ENCODE measurements around the gene SEZ6L.

Gene SEZ6L

GRCh38 chr22:26169315-26170111, at the start of gene SEZ6L:
Gene SEZ6L, plus strand, starts transcription at chr22:26169462. Its CDS starts 208 bp downstream, at chr22:26169670.
- Histone ChIP-seq H3K27me3 (ENCODE audit: insufficient read depth, low read length, poor library complexity) (no peaks in the 10 kb centered on the region), H3K9ac (ENCODE audit: low read depth, low read length) (no peak within 1 kb of the TSS), H4K20me1 (ENCODE audit: insufficient read depth, low read length) (no peaks in the 10 kb centered on the region; the same call in 1 of the 2 replicates), H3K4me2 (ENCODE audit: insufficient read depth, low read length) (no peak within 1 kb of the TSS), H3K9me3 (ENCODE audit: insufficient read depth, low read length, severe bottlenecking) (no peaks in the 10 kb centered on the region), H3K36me3 (ENCODE audit: insufficient read depth, low read length) (no peaks in the 10 kb centered on the region), H3K4me1 (ENCODE audit: insufficient read depth, low read length) (no peaks in the 10 kb centered on the region), H3K27ac (ENCODE audit: low read length) (no peak within 1 kb of the TSS), H3K79me2 (ENCODE audit: insufficient read depth, low read length) (no peaks in the 10 kb centered on the region), H2AFZ (ENCODE audit: low read depth, low read length) (no peak within 1 kb of the TSS), H3K4me3 (ENCODE audit: low read depth in 1 of 2, low read length in 2 of 2) (no peak within 1 kb of the TSS)
- no peak for DNase-seq
- ATAC-seq (ENCODE audit: insufficient read depth, low read depth): no peak
- TF ChIP-seq EZH2 (IDR thresholded peaks at IDR 0.05; ENCODE audit: borderline replicate concordance, low read depth, low read length, severe bottlenecking): no peak
- TF ChIP-seq, protein P1, sequence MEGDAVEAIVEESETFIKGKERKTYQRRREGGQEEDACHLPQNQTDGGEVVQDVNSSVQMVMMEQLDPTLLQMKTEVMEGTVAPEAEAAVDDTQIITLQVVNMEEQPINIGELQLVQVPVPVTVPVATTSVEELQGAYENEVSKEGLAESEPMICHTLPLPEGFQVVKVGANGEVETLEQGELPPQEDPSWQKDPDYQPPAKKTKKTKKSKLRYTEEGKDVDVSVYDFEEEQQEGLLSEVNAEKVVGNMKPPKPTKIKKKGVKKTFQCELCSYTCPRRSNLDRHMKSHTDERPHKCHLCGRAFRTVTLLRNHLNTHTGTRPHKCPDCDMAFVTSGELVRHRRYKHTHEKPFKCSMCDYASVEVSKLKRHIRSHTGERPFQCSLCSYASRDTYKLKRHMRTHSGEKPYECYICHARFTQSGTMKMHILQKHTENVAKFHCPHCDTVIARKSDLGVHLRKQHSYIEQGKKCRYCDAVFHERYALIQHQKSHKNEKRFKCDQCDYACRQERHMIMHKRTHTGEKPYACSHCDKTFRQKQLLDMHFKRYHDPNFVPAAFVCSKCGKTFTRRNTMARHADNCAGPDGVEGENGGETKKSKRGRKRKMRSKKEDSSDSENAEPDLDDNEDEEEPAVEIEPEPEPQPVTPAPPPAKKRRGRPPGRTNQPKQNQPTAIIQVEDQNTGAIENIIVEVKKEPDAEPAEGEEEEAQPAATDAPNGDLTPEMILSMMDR (IDR thresholded peaks at IDR 0.05; ENCODE audit: borderline replicate concordance, extremely low read depth, low read length, poor library complexity, severe bottlenecking): no peak

GRCh38 chr22:26122920-26123468, 46.3 kb upstream of the SEZ6L start:
- no peak for TF ChIP-seq EZH2 (IDR thresholded peaks at IDR 0.05; ENCODE audit: borderline replicate concordance, low read depth, low read length, severe bottlenecking)
- no peaks in the 10 kb centered on the region for H3K36me3 ChIP-seq (ENCODE audit: insufficient read depth, low read length)
- DNase-seq: no peak
- H2AFZ ChIP-seq (ENCODE audit: low read depth, low read length): no peak overlapping the region
- H3K79me2 ChIP-seq (ENCODE audit: insufficient read depth, low read length): no peaks in the 10 kb centered on the region
- H3K4me1 ChIP-seq (ENCODE audit: insufficient read depth, low read length): no peaks in the 10 kb centered on the region
- H3K4me2 ChIP-seq (ENCODE audit: insufficient read depth, low read length): no peak overlapping the region
- no peaks in the 10 kb centered on the region for H3K27me3 ChIP-seq (ENCODE audit: insufficient read depth, low read length, poor library complexity)
- no peak overlapping the region for H3K4me3 ChIP-seq (ENCODE audit: low read depth in 1 of 2, low read length in 2 of 2)
- no peak for ATAC-seq (ENCODE audit: insufficient read depth, low read depth)
- no peak overlapping the region for H3K9ac ChIP-seq (ENCODE audit: low read depth, low read length)
- 0 out of 2 replicates have a peak, but pooled peaks cover 3% of the 10 kb centered on the region for H4K20me1 ChIP-seq (ENCODE audit: insufficient read depth, low read length)
- no peak overlapping the region for H3K27ac ChIP-seq (ENCODE audit: low read length)
- H3K9me3 ChIP-seq (ENCODE audit: insufficient read depth, low read length, severe bottlenecking): no peaks in the 10 kb centered on the region

DNA sequence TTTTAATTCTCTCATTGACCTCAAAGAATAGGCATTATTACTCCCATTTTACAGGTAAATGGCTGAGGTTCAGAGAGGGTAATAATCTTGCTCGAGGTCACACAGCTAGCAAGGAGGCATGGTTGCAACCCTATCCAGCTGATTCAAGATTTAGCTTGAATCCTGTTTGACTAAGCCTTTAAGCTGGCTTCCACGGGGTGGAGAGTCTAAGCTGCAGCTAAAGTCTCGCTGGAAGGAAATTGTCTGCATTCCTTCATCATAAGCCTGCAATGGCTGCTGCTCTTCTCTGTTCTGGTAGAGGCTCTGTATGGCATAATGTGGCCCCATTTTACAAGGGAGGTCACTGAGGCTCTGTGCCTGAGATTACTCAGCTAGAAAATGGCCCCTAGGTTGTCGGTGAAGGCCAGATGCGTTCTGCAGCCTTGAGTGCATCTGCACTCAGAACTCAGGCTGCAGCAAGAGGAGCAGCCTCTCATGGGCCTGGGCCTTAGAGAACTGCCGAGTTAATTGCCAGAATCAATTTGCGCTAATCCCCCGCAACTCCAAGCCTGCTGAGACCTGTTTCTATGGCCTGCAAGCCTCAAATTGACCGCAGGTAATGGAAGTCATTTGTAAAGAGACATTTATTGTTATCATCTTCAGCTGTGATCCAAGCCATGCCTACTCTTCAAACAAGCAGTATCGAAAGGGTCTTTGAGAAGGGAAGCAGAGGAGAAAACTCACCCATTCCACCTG, 44.1 kb upstream of the SEZ6L start:
- no peaks in the 10 kb centered on the region for H3K4me1 ChIP-seq (ENCODE audit: insufficient read depth, low read length)
- ATAC-seq (ENCODE audit: insufficient read depth, low read depth): no peak

More for the DNA sequence above, 44.1 kb upstream of the SEZ6L start:
- no peak overlapping the region for H3K27ac ChIP-seq (ENCODE audit: low read length)
- H3K4me3 ChIP-seq (ENCODE audit: low read depth in 1 of 2, low read length in 2 of 2): no peak overlapping the region
- no peak overlapping the region for H2AFZ ChIP-seq (ENCODE audit: low read depth, low read length)
- no peaks in the 10 kb centered on the region for H3K9me3 ChIP-seq (ENCODE audit: insufficient read depth, low read length, severe bottlenecking)
- no peak overlapping the region for H3K4me2 ChIP-seq (ENCODE audit: insufficient read depth, low read length)
- no peaks in the 10 kb centered on the region for H3K79me2 ChIP-seq (ENCODE audit: insufficient read depth, low read length)
- H3K27me3 ChIP-seq (ENCODE audit: insufficient read depth, low read length, poor library complexity): peaks cover 3% of the 10 kb centered on the region
- no peak for TF ChIP-seq EZH2 (IDR thresholded peaks at IDR 0.05; ENCODE audit: borderline replicate concordance, low read depth, low read length, severe bottlenecking)
- TF ChIP-seq, protein P1 (IDR thresholded peaks at IDR 0.05; ENCODE audit: borderline replicate concordance, extremely low read depth, low read length, poor library complexity, severe bottlenecking): no peak
- H3K36me3 ChIP-seq (ENCODE audit: insufficient read depth, low read length): no peaks in the 10 kb centered on the region
- no peak overlapping the region for H3K9ac ChIP-seq (ENCODE audit: low read depth, low read length)
- H4K20me1 ChIP-seq (ENCODE audit: insufficient read depth, low read length): 0 out of 2 replicates have a peak, but pooled peaks cover 3% of the 10 kb centered on the region
- DNase-seq: no peak

Data from DND-41 (cell line).